Measurements from ENCODE around the gene LAMA3.

LAMA3 gene

GRCh38 chr18:23799540-23799939 lies 110.3 kb downstream of the LAMA3 start:
- Histone ChIP-seq H3K27ac (no peak overlapping the region), H3K36me3 (no peaks in the 10 kb centered on the region), H3K27me3 (no peaks in the 10 kb centered on the region), H3K9me3 (no peaks in the 10 kb centered on the region), H3K4me3 (no peak overlapping the region), H3K4me1 (no peaks in the 10 kb centered on the region)
- no peak for TF ChIP-seq CTCF (IDR thresholded peaks at IDR 0.05)
- no peak for DNase-seq
- intact Hi-C loops (cut with DNase I; ENCODE audit: low total_unique reads): no loop called here

- H3K4me3 ChIP-seq: no peak overlapping the region
- no peaks in the 10 kb centered on the region for H3K36me3 ChIP-seq
- TF ChIP-seq CTCF (IDR thresholded peaks at IDR 0.05): no peak
- DNase-seq: no peak
- H3K27ac ChIP-seq: no peak overlapping the region
- intact Hi-C loops (cut with DNase I; ENCODE audit: low total_unique reads): no loop called here
- H3K9me3 ChIP-seq: no peaks in the 10 kb centered on the region
- H3K4me1 ChIP-seq: no peaks in the 10 kb centered on the region
- no peaks in the 10 kb centered on the region for H3K27me3 ChIP-seq
Measured at GRCh38 chr18:23800902-23801301, 111.6 kb downstream of the LAMA3 start.

- TF ChIP-seq CTCF (IDR thresholded peaks at IDR 0.05): no peak
- no peaks in the 10 kb centered on the region for H3K36me3 ChIP-seq
- H3K27me3 ChIP-seq: no peaks in the 10 kb centered on the region
- intact Hi-C loops (cut with DNase I; ENCODE audit: low total_unique reads): no loop called here
- H3K4me3 ChIP-seq: no peak overlapping the region
- H3K4me1 ChIP-seq: no peaks in the 10 kb centered on the region
- no peaks in the 10 kb centered on the region for H3K9me3 ChIP-seq
- DNase-seq: no peak
- H3K27ac ChIP-seq: no peak overlapping the region
Measured at GRCh38 chr18:23802817-23803216, 113.6 kb downstream of the LAMA3 start.

- H3K36me3 ChIP-seq: no peaks in the 10 kb centered on the region
- DNase-seq: no peak
- H3K27ac ChIP-seq: no peak overlapping the region
- TF ChIP-seq CTCF (IDR thresholded peaks at IDR 0.05): no peak
- H3K9me3 ChIP-seq: no peaks in the 10 kb centered on the region
- H3K27me3 ChIP-seq: no peaks in the 10 kb centered on the region
- intact Hi-C loops (cut with DNase I; ENCODE audit: low total_unique reads): no loop called here
- H3K4me1 ChIP-seq: no peaks in the 10 kb centered on the region
- H3K4me3 ChIP-seq: no peak overlapping the region
Measured at GRCh38 chr18:23803755-23804154, 114.5 kb downstream of the LAMA3 start.

GRCh38 chr18:23805898-23806297 lies 116.6 kb downstream of the LAMA3 start:
- no peaks in the 10 kb centered on the region for H3K27me3 ChIP-seq
- intact Hi-C loops (cut with DNase I; ENCODE audit: low total_unique reads): no loop called here
- no peaks in the 10 kb centered on the region for H3K36me3 ChIP-seq
- H3K4me1 ChIP-seq: no peaks in the 10 kb centered on the region
- no peak overlapping the region for H3K4me3 ChIP-seq
- no peaks in the 10 kb centered on the region for H3K9me3 ChIP-seq
- H3K27ac ChIP-seq: no peak overlapping the region
- no peak for DNase-seq
- no peak for TF ChIP-seq CTCF (IDR thresholded peaks at IDR 0.05)

GRCh38 chr18:23809415-23809814 lies 120.2 kb downstream of the LAMA3 start:
- H3K4me1 ChIP-seq: no peaks in the 10 kb centered on the region
- no peak overlapping the region for H3K4me3 ChIP-seq
- DNase-seq: no peak
- no peaks in the 10 kb centered on the region for H3K9me3 ChIP-seq
- no peak for TF ChIP-seq CTCF (IDR thresholded peaks at IDR 0.05)
- intact Hi-C loops (cut with DNase I; ENCODE audit: low total_unique reads): no loop called here
- H3K27ac ChIP-seq: no peak overlapping the region
- no peaks in the 10 kb centered on the region for H3K27me3 ChIP-seq
- no peaks in the 10 kb centered on the region for H3K36me3 ChIP-seq
